HepG2 (cell line): ENCODE data around the gene FBXO10. TPM values are rescaled to one million over a fixed set of nuclear protein-coding genes. Genes with fewer than 3 reads are reported as not detected.
"Not testable (repeated sequence)": the region's sequence is repeated elsewhere in the genome, so short reads cannot be mapped to it uniquely, and the experiment has no call there.

Experiments used
- ATAC-seq: fragments of 200-7000 bp; cut with Tn5 transposase; 3 replicates; pipeline ENCODE4 v1.9.1; 2020; ENCODE audit warnings: mild to moderate bottlenecking, moderate library complexity
- BruUV-seq: library from RNA; stranded (reverse); fragments of 400-500 nt; replicated peaks from 2 replicates; lab custom pipeline; 2021; lab: Mats Ljungman, UMichigan
- CTCF ChIA-PET: fragments of 300-600 bp; formaldehyde crosslinking; extraction: SDS; loops from one replicate; lab custom pipeline; 2021; ENCODE audit warnings: low total read pairs, inconsistent platforms, low intra/inter-chr PET ratio; lab: Yijun Ruan, JAX
- POLR2A ChIA-PET: fragments of 350-600 bp; sonication (Branson Sonifier 250); formaldehyde crosslinking; loops from one replicate; lab custom pipeline; 2020; ENCODE audit warnings: antibody characterized with exemption, inconsistent platforms; lab: Yijun Ruan, JAX
- DNase-seq: peaks from one replicate; pipeline ENCODE4 v3.0.0-alpha.2; 2015; ENCODE audit warnings: low spot score
- FAIRE-seq: peaks from 3 replicates; lab custom pipeline; 2011; peaks lifted over from hg19 to GRCh38; lab: Jason Lieb, UNC
- H2AFZ ChIP-seq: one replicate; pipeline ENCODE4 v1.6.1; 2011; ENCODE audit warnings: low read length, inconsistent platforms
- H3K27ac ChIP-seq: fragments of 300-600 bp; 3 replicates; pipeline ENCODE4 v1.8.0; 2011; ENCODE audit warnings: mixed run types, mild to moderate bottlenecking, mixed read lengths, low read length, inconsistent platforms; ENCODE audit not compliant: insufficient read depth; ENCODE audit errors: extremely low read length
- H3K27me3 ChIP-seq, 2 experiments: fragments of 200-600 bp in 1 of 2; 2 replicates in 1 of 2; 3 replicates in 1 of 2; pipeline versions ENCODE4 v1.6.0 to v1.8.0; 2011; ENCODE audit warnings: low read length in 2 of 2, mild to moderate bottlenecking in 2 of 2, moderate library complexity in 2 of 2, inconsistent platforms in 1 of 2; ENCODE audit not compliant: insufficient read depth in 2 of 2, control insufficient read depth in 1 of 2
- H3K36me3 ChIP-seq, 2 experiments: fragments of 200-600 bp in 1 of 2; replicated peaks in 1 of 2; 2 replicates in 1 of 2; 3 replicates in 1 of 2; pipeline versions ENCODE4 v1.5.1 to v1.8.0; 2011; ENCODE audit warnings: low read length in 2 of 2, inconsistent platforms in 1 of 2; ENCODE audit not compliant: insufficient read depth in 2 of 2, control insufficient read depth in 1 of 2
- H3K4me1 ChIP-seq: 2 replicates; pipeline ENCODE4 v1.5.1; 2012; ENCODE audit warnings: low read length, inconsistent platforms; ENCODE audit not compliant: insufficient read depth
- H3K4me2 ChIP-seq: 2 replicates; pipeline ENCODE4 v1.6.0; 2011; ENCODE audit warnings: low read depth, low read length, inconsistent platforms
- H3K4me3 ChIP-seq, 3 experiments: fragments of 200-600 bp in 1 of 3; sonication (generic), shearing (Covaris generic) in 1 of 3; replicated peaks in 1 of 3; 2 replicates each; pipeline ENCODE4 v1.5.1; 2011 to 2016; ENCODE audit warnings: low read length in 3 of 3, inconsistent platforms in 2 of 3, low read depth in 2 of 3, mild to moderate bottlenecking in 2 of 3, control low read depth in 1 of 3, mixed read lengths in 1 of 3; ENCODE audit not compliant: insufficient read depth in 1 of 3
- H3K79me2 ChIP-seq: one replicate; pipeline ENCODE4 v1.6.1; 2011; ENCODE audit warnings: low read length, inconsistent platforms; ENCODE audit not compliant: insufficient read depth
- H3K9ac ChIP-seq: 2 replicates; pipeline ENCODE4 v1.6.0; 2011; ENCODE audit warnings: mild to moderate bottlenecking, low read depth, low read length, inconsistent platforms; ENCODE audit not compliant: insufficient read depth
- H3K9me3 ChIP-seq: 2 replicates; pipeline ENCODE4 v1.5.1; 2012; ENCODE audit warnings: mild to moderate bottlenecking, low read length
- H4K20me1 ChIP-seq: 2 replicates; pipeline ENCODE4 v1.6.0; 2011; ENCODE audit warnings: inconsistent platforms, mild to moderate bottlenecking, low read length, moderate library complexity; ENCODE audit not compliant: insufficient read depth
- ARNT2 ChIP-seq: sonication (generic); formaldehyde crosslinking; IDR thresholded peaks from 2 replicates; pipeline ENCODE4 v1.8.0; 2022; ENCODE audit warnings: mild to moderate bottlenecking, low read depth, missing genetic modification reagents, moderate library complexity
- POLR2G ChIP-seq: fragments of 200-400 bp; formaldehyde crosslinking; IDR thresholded peaks from 2 replicates; pipeline ENCODE4 v1.6.1; 2018; ENCODE audit warnings: mild to moderate bottlenecking, low read depth, low read length, moderate library complexity
- SKI ChIP-seq: fragments of 450-650 bp; IDR thresholded peaks from one replicate; pipeline ENCODE4 v1.6.1; 2018; ENCODE audit warnings: mild to moderate bottlenecking; ENCODE audit not compliant: partially characterized antibody
- ZIK1 ChIP-seq: sonication (generic); formaldehyde crosslinking; IDR thresholded peaks from 2 replicates; pipeline ENCODE4 v1.5.0; 2020; ENCODE audit warnings: mild to moderate bottlenecking, low read depth, missing genetic modification reagents, borderline replicate concordance
- ZNF160 ChIP-seq: sonication (generic); formaldehyde crosslinking; IDR thresholded peaks from 2 replicates; pipeline ENCODE4 v1.8.0; 2022; ENCODE audit warnings: mild to moderate bottlenecking, inconsistent platforms, missing genetic modification reagents
- ZNF292 ChIP-seq: sonication (generic); formaldehyde crosslinking; IDR thresholded peaks from 2 replicates; pipeline ENCODE4 v1.8.1; 2022; ENCODE audit warnings: mild to moderate bottlenecking, low read depth, missing genetic modification reagents, borderline replicate concordance
- WGBS: methylation state at CpG from one replicate; pipeline ENCODE4 v1.1.6; 2017; ENCODE audit warnings: low lambda C conversion rate; 5-methylcytosine and 5-hydroxymethylcytosine counted together
- in situ Hi-C: cut with HindIII; loops from 2 replicates; pipeline ENCODE4 v1.10.0; 2017; ENCODE audit warnings: low pct_unique_long_range_greater_than_20kb; ENCODE audit not compliant: extremely low pct_ligation_motif_present
- intact Hi-C: fragments of 100-400 bp; cut with micrococcal nuclease; formaldehyde crosslinking; loops from one replicate; pipeline ENCODE4 v1.10.0; 2022; ENCODE audit not compliant: unreplicated experiment
- polyA plus RNA-seq, 8 experiments: library from polyadenylated mRNA; depleted of rRNA in 3 of 8; stranded (reverse) in 7 of 8; unstranded in 1 of 8; fragments of >200 nt; fragmentation: Illumina TruSeq in 4 of 8; extraction: Trizol in 4 of 8; gene quantifications; 2 replicates each; pipeline versions ENCODE4 v1.2.1 to v1.2.3, GENCODE V29; 2011 to 2016; ENCODE audit warnings: low read depth in 4 of 8, missing spikeins in 1 of 8, mixed read lengths in 1 of 8; ENCODE audit not compliant: insufficient read depth in 1 of 8
- total RNA-seq, 5 experiments: library from RNA; depleted of rRNA; stranded (reverse); fragments of >200 nt; fragmentation: Illumina TruSeq; extraction: Trizol; gene quantifications; 2 replicates each; pipeline ENCODE4 v1.2.3, GENCODE V29; 2016; ENCODE audit warnings: low read depth in 1 of 5
- TF ChIP-seq, protein P1 (sequence below): sonication (generic); formaldehyde crosslinking; IDR thresholded peaks from 2 replicates; pipeline ENCODE4 v1.4.0; 2020; ENCODE audit warnings: missing genetic modification reagents
- TF ChIP-seq, protein P2 (sequence below): sonication (generic); formaldehyde crosslinking; IDR thresholded peaks from 2 replicates; pipeline ENCODE4 v1.5.1; 2020; ENCODE audit warnings: missing genetic modification reagents, mild to moderate bottlenecking, borderline replicate concordance

Gene FBXO10
- total and polyA plus RNA-seq, 2 of the 13 experiments (the other 11 are each of a cell fraction or from before 2014, with no cell fraction given): 3.1 to 5.1 TPM

DNA sequence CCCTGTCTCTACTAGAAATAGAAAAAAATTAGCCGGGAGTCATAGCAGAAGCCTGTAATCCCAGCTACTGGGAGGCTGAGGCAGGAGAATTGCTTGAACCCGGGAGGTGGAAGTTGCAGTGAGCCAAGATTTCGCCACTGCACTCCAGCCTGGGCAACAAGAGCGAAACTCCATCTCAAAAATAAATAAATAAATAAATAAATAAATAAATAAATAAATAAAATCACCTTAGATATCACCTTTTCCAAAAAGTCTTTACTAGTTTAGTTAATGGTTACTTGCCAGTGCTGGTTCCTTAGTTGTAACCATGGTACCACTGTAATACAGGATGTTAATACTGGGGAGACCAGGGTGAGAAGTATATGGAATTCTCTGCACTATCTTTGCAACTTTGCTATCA, 25.9 kb upstream of the FBXO10 start:
- H3K4me2 ChIP-seq, H2AFZ ChIP-seq, DNase-seq, ATAC-seq, H3K27ac ChIP-seq, H3K36me3 ChIP-seq, in situ Hi-C loops, H3K9me3 ChIP-seq, CTCF ChIA-PET, H3K9ac ChIP-seq, H3K79me2 ChIP-seq, BruUV-seq, H4K20me1 ChIP-seq, H3K27me3 ChIP-seq, intact Hi-C loops, H3K4me3 ChIP-seq, FAIRE-seq: not testable (repeated sequence)
- WGBS: 64% methylated on average over 4 of the region's 4 CpGs
- peaks cover 15% of the 10 kb centered on the region for H3K4me1 ChIP-seq
- POLR2A ChIA-PET: interaction anchor here (1.7 kb wide), 1 partner anchor 10 kb away, joined by 6 read pairs; the partner anchor contains the start of gene TOMM5

DNA sequence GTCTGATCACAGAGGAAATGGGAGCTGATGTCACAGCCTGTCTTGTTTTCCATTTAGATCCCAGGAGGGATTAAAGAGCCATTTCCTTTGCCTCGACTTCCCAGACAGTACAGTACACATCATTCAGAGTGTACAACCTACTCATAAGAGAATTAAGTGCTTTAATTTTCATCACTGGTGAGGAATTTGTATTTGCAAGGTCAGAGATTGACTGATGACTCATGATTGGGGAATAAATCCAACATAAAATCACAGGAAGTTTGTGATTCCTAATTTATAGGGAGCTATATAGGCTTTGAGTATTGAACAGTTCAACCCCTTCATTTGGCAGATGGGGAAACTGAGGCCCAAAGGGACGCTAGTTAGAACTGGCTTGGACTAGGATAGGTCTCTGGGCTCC, 20.3 kb upstream of the FBXO10 start:
- ChIA-PET POLR2A (interaction anchor here (0.7 kb wide), 1 partner anchor 23 kb away, joined by 3 read pairs; no protein-coding TSS in a partner anchor), CTCF (no interaction called here)
- Histone ChIP-seq H3K4me3 (no peak overlapping the region), H3K27ac (no peak overlapping the region), H4K20me1 (peaks cover 2% of the 10 kb centered on the region; the same call in 1 of the 2 replicates), H3K9me3 (no peaks in the 10 kb centered on the region), H3K27me3 (no peaks in the 10 kb centered on the region; a peak in 2 of 5 replicates), H3K36me3 (no peaks in the 10 kb centered on the region), H3K4me2 (no peak overlapping the region; the same call in 1 of the 2 replicates), H3K4me1 (peaks cover 36% of the 10 kb centered on the region), H3K9ac (no peak overlapping the region), H3K79me2 (peaks cover 9% of the 10 kb centered on the region), H2AFZ (no peak overlapping the region)
- DNase-seq (no peak), ATAC-seq (no peak), FAIRE-seq (no peak)
- no TSS peak for BruUV-seq
- WGBS: 36% methylated on average over 2 of the region's 2 CpGs
- intact Hi-C loops (no loop called here), in situ Hi-C loops (no loop called here)
- TF ChIP-seq POLR2G (no peak), ARNT2 (no peak), ZNF292 (CRISPR knock-in tag) (no peak), ZNF160 (no peak), SKI (no peak), ZIK1 (no peak)
- TF ChIP-seq, protein P1, sequence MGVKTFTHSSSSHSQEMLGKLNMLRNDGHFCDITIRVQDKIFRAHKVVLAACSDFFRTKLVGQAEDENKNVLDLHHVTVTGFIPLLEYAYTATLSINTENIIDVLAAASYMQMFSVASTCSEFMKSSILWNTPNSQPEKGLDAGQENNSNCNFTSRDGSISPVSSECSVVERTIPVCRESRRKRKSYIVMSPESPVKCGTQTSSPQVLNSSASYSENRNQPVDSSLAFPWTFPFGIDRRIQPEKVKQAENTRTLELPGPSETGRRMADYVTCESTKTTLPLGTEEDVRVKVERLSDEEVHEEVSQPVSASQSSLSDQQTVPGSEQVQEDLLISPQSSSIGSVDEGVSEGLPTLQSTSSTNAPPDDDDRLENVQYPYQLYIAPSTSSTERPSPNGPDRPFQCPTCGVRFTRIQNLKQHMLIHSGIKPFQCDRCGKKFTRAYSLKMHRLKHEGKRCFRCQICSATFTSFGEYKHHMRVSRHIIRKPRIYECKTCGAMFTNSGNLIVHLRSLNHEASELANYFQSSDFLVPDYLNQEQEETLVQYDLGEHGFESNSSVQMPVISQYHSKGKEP (CRISPR knock-in tag): no peak
- TF ChIP-seq, protein P2, sequence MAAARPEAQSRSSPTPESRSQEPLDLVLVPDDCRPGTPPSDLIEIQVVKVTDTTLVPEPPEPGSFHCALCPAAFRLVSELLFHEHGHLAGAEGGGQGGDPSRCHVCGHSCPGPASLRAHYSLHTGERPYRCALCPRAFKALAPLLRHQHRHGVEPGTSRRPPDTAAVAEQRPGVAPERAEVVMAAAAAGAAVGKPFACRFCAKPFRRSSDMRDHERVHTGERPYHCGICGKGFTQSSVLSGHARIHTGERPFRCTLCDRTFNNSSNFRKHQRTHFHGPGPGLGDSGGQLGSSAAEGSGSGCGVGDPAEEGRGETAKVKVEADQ (CRISPR knock-in tag): no peak
- TF ChIP-seq, all 625 proteins: peak for 0
